Smooth muscle cell of the brain vasculature (primary cell): Measurements from ENCODE around the gene FADS2.

Experiments
- DNase-seq: peaks from one replicate; pipeline ENCODE4 v3.0.0-alpha.2; 2012; ENCODE audit warnings: low read depth, low spot score

The FADS2 gene

GRCh38 chr11:61887839-61888494, 59.9 kb downstream of the FADS2 start:
- DNase-seq = peak; percentile 71

- DNase-seq = no peak
Observed at GRCh38 chr11:61888590-61888989, 60.5 kb downstream of the FADS2 start.

GRCh38 chr11:61889831-61890230, 61.7 kb downstream of the FADS2 start:
- no peak for DNase-seq

GRCh38 chr11:61890529-61891330, 62.6 kb downstream of the FADS2 start:
- DNase-seq = no peak

- no peak for DNase-seq
Observed at GRCh38 chr11:61891331-61892084, 63.4 kb downstream of the FADS2 start, which contains the start of gene FADS3. TSS of gene FADS3 (minus strand) at chr11:61891545. CDS start at chr11:61891381, 164 bp downstream.

- no peak for DNase-seq
Observed at GRCh38 chr11:61892085-61892370, 63.9 kb downstream of the FADS2 start.

GRCh38 chr11:61893981-61894380, 65.9 kb downstream of the FADS2 start:
- DNase-seq = no peak

- DNase-seq = no peak
Observed at GRCh38 chr11:61895046-61895717, 67.1 kb downstream of the FADS2 start.

- DNase-seq = no peak
Observed at GRCh38 chr11:61895718-61896059, 67.6 kb downstream of the FADS2 start.

- DNase-seq = no peak
Observed at GRCh38 chr11:61896665-61897386, 68.7 kb downstream of the FADS2 start.

GRCh38 chr11:61897387-61898246, 69.5 kb downstream of the FADS2 start:
- no peak for DNase-seq

GRCh38 chr11:61898247-61898582, 70.1 kb downstream of the FADS2 start:
- DNase-seq = no peak

- DNase-seq = peak; percentile 57
Observed at GRCh38 chr11:61899146-61899841, 71.2 kb downstream of the FADS2 start.

- no peak for DNase-seq
Observed at GRCh38 chr11:61900251-61900650, 72.2 kb downstream of the FADS2 start.

GRCh38 chr11:61901397-61901796, 73.3 kb downstream of the FADS2 start:
- DNase-seq = no peak

- no peak for DNase-seq
Observed at GRCh38 chr11:61902313-61902712, 74.2 kb downstream of the FADS2 start.

GRCh38 chr11:61903845-61904244, 75.7 kb downstream of the FADS2 start:
- DNase-seq = no peak

- no peak for DNase-seq
Observed at GRCh38 chr11:61904539-61905048, 76.5 kb downstream of the FADS2 start.

GRCh38 chr11:61905067-61905696, 77.1 kb downstream of the FADS2 start:
- no peak for DNase-seq
